Omental fat pad (tissue), 4 donors: Measurements from ENCODE around the gene SLC25A26. TPM values are rescaled to one million over a fixed set of nuclear protein-coding genes. Genes with fewer than 3 reads are reported as not detected.

Experiments used
- ATAC-seq: fragments of 150-250 bp; one replicate; pipeline ENCODE4 v1.9.1; 2016; ENCODE audit warnings: mild to moderate bottlenecking, moderate library complexity; ENCODE audit not compliant: low FRiP score
- DNase-seq: peaks from one replicate; pipeline ENCODE4 v3.0.0-alpha.2; 2019; ENCODE audit warnings: low spot score
- total RNA-seq, 4 donors: library from RNA; depleted of rRNA; stranded (reverse); fragments of >200 nt; gene quantifications; one replicate each; pipeline ENCODE4 v1.1.0, GENCODE V29; 2016
- TF ChIP-seq, protein P1 (sequence below), 3 donors: fragments of 450-650 bp; IDR thresholded peaks; one replicate each; pipeline ENCODE4 v1.5.1; 2016 to 2017; ENCODE audit warnings: antibody characterized with exemption in 3 of 3, mild to moderate bottlenecking in 3 of 3, moderate library complexity in 2 of 3

The SLC25A26 gene
- total RNA-seq, 4 donors from 2014 or later: 19.2 to 26.4 (median 23.0) TPM

DNA sequence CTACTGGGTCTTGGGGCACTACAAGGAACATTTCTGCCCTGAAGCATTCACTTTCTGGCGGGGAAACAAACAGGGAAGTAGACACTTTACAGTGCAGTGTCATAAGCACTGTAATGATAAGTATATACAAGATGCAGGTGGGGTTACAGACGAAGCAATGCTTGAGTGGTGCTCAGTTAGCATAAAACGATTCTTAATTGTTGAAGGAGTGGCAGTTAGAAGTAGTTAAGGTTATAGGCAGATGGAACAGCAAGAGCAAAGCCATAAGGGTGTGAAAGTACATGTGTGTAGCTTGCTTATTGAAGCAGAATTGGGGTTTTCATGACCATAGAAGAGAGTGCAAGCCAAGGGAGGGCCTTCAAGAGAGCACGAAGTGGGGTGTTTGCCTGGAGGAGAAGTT, 46.2 kb downstream of the SLC25A26 start:
- DNase-seq (no peak), ATAC-seq (no peak)
- TF ChIP-seq, protein P1, sequence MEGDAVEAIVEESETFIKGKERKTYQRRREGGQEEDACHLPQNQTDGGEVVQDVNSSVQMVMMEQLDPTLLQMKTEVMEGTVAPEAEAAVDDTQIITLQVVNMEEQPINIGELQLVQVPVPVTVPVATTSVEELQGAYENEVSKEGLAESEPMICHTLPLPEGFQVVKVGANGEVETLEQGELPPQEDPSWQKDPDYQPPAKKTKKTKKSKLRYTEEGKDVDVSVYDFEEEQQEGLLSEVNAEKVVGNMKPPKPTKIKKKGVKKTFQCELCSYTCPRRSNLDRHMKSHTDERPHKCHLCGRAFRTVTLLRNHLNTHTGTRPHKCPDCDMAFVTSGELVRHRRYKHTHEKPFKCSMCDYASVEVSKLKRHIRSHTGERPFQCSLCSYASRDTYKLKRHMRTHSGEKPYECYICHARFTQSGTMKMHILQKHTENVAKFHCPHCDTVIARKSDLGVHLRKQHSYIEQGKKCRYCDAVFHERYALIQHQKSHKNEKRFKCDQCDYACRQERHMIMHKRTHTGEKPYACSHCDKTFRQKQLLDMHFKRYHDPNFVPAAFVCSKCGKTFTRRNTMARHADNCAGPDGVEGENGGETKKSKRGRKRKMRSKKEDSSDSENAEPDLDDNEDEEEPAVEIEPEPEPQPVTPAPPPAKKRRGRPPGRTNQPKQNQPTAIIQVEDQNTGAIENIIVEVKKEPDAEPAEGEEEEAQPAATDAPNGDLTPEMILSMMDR (IDR thresholded peaks at IDR 0.05): no peak

DNA sequence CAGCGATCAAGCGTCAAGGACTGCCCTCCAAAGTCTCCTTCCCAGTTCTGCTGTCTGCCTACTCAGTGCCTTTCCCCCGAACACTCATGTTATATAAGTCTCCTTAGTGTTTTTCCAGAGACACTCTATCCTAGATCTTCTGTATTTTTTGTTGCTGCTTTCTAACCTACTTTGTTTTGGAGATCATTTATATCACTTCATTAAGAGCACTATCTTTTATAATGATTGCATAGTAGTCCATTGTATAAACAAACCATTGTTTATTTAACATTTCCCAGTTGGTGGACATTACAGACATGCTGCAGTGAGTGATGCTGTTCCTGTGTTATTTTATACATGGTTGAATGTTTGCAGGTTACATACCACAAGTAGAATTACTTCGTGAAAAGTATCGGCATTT, 47.1 kb downstream of the SLC25A26 start:
- TF ChIP-seq, protein P1 (IDR thresholded peaks at IDR 0.05): no peak
- DNase-seq: no peak
- no peak for ATAC-seq

DNA sequence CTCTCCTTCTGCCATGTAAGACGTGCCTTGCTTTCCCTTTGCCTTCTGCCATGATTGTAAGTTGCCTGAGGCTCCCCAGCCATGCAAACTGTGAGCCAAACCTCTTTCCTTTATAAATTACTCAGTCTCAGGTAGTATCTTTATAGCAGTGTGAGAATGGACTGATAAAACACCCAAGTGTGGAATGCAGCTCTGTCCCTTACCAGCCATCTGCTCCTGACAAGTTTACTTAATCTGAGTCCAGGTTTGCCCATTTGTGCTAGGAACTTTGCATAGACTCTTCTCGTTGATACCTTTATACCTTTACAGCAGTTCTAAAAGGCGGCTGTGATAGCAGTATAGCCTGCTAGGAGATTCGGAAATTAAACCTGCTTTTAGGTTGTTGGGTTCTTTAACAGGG, 48.1 kb downstream of the SLC25A26 start:
- TF ChIP-seq, protein P1 (IDR thresholded peaks at IDR 0.05): no peak
- DNase-seq: no peak
- no peak for ATAC-seq

DNA sequence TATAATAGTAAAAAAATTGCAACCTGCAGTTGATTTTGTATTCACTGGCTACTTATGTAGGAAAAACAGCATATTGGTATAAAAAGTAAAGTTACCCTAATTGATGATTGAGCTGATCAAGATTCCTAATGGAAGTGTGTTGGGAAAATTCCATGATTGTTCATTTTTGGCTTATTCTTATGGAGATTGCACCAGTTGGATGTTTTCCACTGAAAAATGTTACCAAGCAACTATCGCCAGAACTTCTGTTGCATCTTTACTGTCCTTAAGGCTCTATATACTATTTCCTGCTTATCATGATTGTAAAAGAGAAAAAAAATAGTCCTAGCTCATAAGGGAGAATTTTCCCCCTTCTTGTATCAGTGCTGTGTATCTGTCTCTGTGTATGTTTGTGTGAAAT, 48.6 kb downstream of the SLC25A26 start:
- DNase-seq (no peak), ATAC-seq (no peak)
- TF ChIP-seq, protein P1 (IDR thresholded peaks at IDR 0.05): no peak

DNA sequence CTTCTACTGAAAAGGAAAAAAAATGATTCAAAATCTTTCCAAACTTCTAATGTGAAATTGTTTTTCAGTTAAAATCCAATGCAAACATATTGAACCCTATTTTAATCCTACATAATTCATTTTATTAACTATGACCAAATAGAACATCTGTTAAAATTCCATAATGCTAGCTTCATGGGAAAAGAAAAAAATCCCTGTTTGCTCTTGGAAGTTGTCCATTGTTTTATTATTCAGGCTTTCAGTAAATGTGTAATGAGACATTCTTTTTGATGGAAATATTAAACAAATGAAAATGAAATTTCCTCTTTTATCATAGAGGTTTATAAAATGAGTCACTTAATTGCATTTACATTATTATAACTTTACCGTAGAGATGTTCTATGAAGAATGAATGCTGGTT, 49.5 kb downstream of the SLC25A26 start:
- DNase-seq: no peak
- ATAC-seq: no peak
- TF ChIP-seq, protein P1 (IDR thresholded peaks at IDR 0.05): no peak

DNA sequence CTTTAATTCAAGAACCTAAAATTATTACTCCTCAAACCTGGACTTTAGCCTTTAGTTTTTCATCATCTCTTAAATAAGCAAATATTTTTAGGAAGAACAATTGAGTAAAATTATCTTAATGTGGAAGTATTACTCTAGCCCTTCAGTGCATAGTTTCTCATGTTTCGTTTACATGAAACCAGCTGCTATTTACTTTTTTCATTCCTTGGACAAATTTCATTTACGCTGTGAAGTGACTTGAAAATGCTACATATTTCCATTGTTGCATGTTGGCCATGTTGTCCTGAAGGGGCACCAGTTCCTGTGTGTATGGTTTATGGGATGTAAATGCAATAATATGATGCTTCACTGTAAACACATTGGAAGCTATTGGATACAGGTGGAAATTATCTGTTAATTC, 49.9 kb downstream of the SLC25A26 start:
- DNase-seq (no peak), ATAC-seq (no peak)
- TF ChIP-seq, protein P1 (IDR thresholded peaks at IDR 0.05): no peak

DNA sequence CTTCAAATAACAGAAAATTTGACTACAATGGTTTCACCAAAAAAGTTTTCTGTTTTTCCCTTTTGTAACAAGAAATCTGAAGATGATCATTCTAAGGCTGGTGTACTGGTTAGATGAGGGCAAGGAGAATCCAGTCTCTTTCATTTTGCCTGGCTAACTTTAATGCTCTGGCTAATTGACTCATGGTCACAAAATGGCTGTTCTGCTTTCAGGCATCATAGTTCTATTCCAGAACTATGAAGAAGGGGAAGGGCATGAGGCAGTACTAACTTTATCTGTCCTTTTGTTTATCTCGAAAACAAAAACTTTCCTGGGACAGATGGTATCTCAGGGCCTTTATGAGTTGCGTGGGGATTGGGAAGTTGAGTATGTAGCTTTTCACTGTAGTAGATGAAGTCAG, 50.4 kb downstream of the SLC25A26 start:
- no peak for DNase-seq
- TF ChIP-seq, protein P1 (IDR thresholded peaks at IDR 0.05): no peak

More for the DNA sequence above, 50.4 kb downstream of the SLC25A26 start:
- ATAC-seq: no peak
